ENCODE results near the gene FUS. TPM values are rescaled to one million over a fixed set of nuclear protein-coding genes. Genes with fewer than 3 reads are reported as not detected.

FUS gene
- total RNA-seq, 1 experiment from 2014 or later: 522 TPM

DNA sequence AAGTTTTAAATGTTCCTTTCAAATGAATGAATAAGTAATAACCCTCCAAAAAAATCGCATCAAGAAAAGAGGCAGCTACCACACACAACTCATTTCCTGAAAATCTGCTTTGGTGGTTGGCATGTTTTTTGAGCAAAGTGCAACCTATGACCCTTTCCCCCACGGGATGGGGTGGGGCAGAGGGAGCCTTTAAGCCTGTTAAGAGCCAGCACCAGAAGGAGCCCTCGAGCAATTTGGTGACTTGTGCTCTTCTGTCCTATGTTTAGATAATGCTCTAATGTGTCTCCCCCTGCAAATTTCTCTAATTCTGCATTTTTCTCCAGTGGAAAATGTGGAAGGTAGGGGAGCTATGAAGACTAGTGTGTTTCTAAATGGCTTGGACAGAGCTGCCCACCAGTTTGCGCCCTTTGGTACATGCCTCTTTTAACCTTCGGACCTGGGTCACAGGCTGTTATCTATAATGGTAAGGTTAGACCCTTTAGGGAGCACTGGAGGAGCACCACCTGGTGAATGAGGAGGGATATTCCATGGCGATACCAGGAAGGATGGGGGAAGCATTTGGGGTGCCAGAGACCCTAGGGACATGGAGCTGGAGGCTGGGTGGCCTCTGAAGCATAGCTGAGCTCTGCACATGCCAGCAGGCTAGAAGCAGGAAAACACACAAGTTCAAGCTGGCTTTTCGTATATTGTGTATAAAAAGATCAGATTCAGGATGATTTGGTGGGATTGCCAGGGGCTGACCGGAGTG, 21.1 kb downstream of the FUS start:
- Histone ChIP-seq H3K4me2 (ENCODE audit: low read length) (no peak overlapping the region), H3K36me3 (ENCODE audit: control insufficient read depth in 1 of 2, insufficient read depth in 2 of 2, low read length in 2 of 2) (peaks cover 13 to 40% of the 10 kb centered on the region in 2 experiments; a peak in 3 of 4 replicates), H3K4me3 (replicated peaks in 1 of 2; ENCODE audit: low read depth in 1 of 2, low read length in 2 of 2) (no peak overlapping the region), H2AFZ (ENCODE audit: low read depth, low read length, poor library complexity, severe bottlenecking) (no peak overlapping the region), H3K4me1 (ENCODE audit: control insufficient read depth in 1 of 2, insufficient read depth in 2 of 2, low read length in 2 of 2) (peaks cover 0 to 6% of the 10 kb centered on the region in 2 experiments; a peak in 1 of 4 replicates), H3K9me3 (ENCODE audit: control insufficient read depth in 1 of 2, insufficient read depth in 1 of 2, low read depth in 1 of 2, low read length in 2 of 2) (no peaks in the 10 kb centered on the region), H3K27ac (ENCODE audit: low read depth, low read length) (no peak overlapping the region), H4K20me1 (ENCODE audit: insufficient read depth) (peaks cover 5% of the 10 kb centered on the region; the same call in 1 of the 2 replicates), H3K27me3 (ENCODE audit: insufficient read depth, low read length) (no peaks in the 10 kb centered on the region), H3K9ac (ENCODE audit: low read length) (no peak overlapping the region), H3K79me2 (ENCODE audit: insufficient read depth, low read length) (peaks cover 13% of the 10 kb centered on the region; the same call in 1 of the 2 replicates), H3K9me2 (ENCODE audit: insufficient read depth) (no peaks in the 10 kb centered on the region)
- RAD21 ChIA-PET (ENCODE audit: low non-redundant PET in 1 of 2, low total read pairs in 2 of 2, uncharacterized antibody in 2 of 2, unreplicated experiment in 2 of 2): no interaction called here
- no TSS peak for BruUV-seq (replicated peaks)
- ATAC-seq: no peak
- POLR2A ChIA-PET: interaction anchor here (0.9 to 1.3 kb wide), 2 partner anchors 10 to 13 kb away, joined by 3 to 5 read pairs; no protein-coding TSS in a partner anchor
- no peak for TF ChIP-seq ELF1 (IDR thresholded peaks at IDR 0.05; ENCODE audit: borderline replicate concordance, low read depth)
- no peak for TF ChIP-seq FOSL1 (IDR thresholded peaks at IDR 0.05; ENCODE audit: low read depth)
- no peak for TF ChIP-seq ZFX (IDR thresholded peaks at IDR 0.05)
- TF ChIP-seq, protein P1, sequence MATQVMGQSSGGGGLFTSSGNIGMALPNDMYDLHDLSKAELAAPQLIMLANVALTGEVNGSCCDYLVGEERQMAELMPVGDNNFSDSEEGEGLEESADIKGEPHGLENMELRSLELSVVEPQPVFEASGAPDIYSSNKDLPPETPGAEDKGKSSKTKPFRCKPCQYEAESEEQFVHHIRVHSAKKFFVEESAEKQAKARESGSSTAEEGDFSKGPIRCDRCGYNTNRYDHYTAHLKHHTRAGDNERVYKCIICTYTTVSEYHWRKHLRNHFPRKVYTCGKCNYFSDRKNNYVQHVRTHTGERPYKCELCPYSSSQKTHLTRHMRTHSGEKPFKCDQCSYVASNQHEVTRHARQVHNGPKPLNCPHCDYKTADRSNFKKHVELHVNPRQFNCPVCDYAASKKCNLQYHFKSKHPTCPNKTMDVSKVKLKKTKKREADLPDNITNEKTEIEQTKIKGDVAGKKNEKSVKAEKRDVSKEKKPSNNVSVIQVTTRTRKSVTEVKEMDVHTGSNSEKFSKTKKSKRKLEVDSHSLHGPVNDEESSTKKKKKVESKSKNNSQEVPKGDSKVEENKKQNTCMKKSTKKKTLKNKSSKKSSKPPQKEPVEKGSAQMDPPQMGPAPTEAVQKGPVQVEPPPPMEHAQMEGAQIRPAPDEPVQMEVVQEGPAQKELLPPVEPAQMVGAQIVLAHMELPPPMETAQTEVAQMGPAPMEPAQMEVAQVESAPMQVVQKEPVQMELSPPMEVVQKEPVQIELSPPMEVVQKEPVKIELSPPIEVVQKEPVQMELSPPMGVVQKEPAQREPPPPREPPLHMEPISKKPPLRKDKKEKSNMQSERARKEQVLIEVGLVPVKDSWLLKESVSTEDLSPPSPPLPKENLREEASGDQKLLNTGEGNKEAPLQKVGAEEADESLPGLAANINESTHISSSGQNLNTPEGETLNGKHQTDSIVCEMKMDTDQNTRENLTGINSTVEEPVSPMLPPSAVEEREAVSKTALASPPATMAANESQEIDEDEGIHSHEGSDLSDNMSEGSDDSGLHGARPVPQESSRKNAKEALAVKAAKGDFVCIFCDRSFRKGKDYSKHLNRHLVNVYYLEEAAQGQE (IDR thresholded peaks at IDR 0.05; ENCODE audit: low read depth): no peak
- no peak for TF ChIP-seq EZH2 (IDR thresholded peaks at IDR 0.05)
- no peak for TF ChIP-seq POLR2AphosphoS5 (IDR thresholded peaks at IDR 0.05; ENCODE audit: low read depth, low read length)
- CTCF ChIA-PET: interaction anchor here (1.7 kb wide), 1 partner anchor 59 kb away, joined by 3 read pairs; no protein-coding TSS in a partner anchor
- DNase-seq (ENCODE audit: low read depth, low spot score): no peak
- intact Hi-C loops (cut with micrococcal nuclease): no loop called here
